HepG2 (cell line): Measurements from ENCODE around the gene CNTD1. TPM values are rescaled to one million over a fixed set of nuclear protein-coding genes. Genes with fewer than 3 reads are reported as not detected.

Experiments
- CEBPG ChIP-seq: IDR thresholded peaks from 2 replicates; pipeline ENCODE4 v1.6.1; 2016
- MATR3 ChIP-seq: sonication (generic); formaldehyde crosslinking; IDR thresholded peaks from 2 replicates; pipeline ENCODE4 v1.4.0; 2020; ENCODE audit warnings: missing genetic modification reagents
- PITX1 ChIP-seq: sonication (generic); formaldehyde crosslinking; IDR thresholded peaks from 2 replicates; pipeline ENCODE4 v1.5.1; 2020; ENCODE audit warnings: mild to moderate bottlenecking, missing genetic modification reagents
- ZFP36L2 ChIP-seq: sonication (generic); formaldehyde crosslinking; IDR thresholded peaks from 2 replicates; pipeline ENCODE4 v1.4.0; 2020; ENCODE audit warnings: missing genetic modification reagents
- ZFP82 ChIP-seq: sonication (generic); formaldehyde crosslinking; IDR thresholded peaks from 2 replicates; pipeline ENCODE4 v1.5.1; 2020; ENCODE audit warnings: mild to moderate bottlenecking, missing genetic modification reagents, borderline replicate concordance
- ZNF543 ChIP-seq: sonication (generic); formaldehyde crosslinking; IDR thresholded peaks from 2 replicates; pipeline ENCODE4 v1.4.0; 2020; ENCODE audit warnings: mild to moderate bottlenecking, missing genetic modification reagents
- ZNF629 ChIP-seq: sonication (generic); formaldehyde crosslinking; conservative IDR thresholded peaks from 2 replicates; pipeline ENCODE4 v1.5.0; 2020; ENCODE audit warnings: missing genetic modification reagents
- ZNF746 ChIP-seq: sonication (generic); formaldehyde crosslinking; IDR thresholded peaks from 2 replicates; pipeline ENCODE4 v1.8.0; 2022; ENCODE audit warnings: mild to moderate bottlenecking, missing genetic modification reagents
- polyA plus RNA-seq, 8 experiments: library from polyadenylated mRNA; depleted of rRNA in 3 of 8; stranded (reverse) in 7 of 8; unstranded in 1 of 8; fragments of >200 nt; fragmentation: Illumina TruSeq in 4 of 8; extraction: Trizol in 4 of 8; gene quantifications; 2 replicates each; pipeline versions ENCODE4 v1.2.1 to v1.2.3, GENCODE V29; 2011 to 2016; ENCODE audit warnings: low read depth in 4 of 8, missing spikeins in 1 of 8, mixed read lengths in 1 of 8; ENCODE audit not compliant: insufficient read depth in 1 of 8
- total RNA-seq, 5 experiments: library from RNA; depleted of rRNA; stranded (reverse); fragments of >200 nt; fragmentation: Illumina TruSeq; extraction: Trizol; gene quantifications; 2 replicates each; pipeline ENCODE4 v1.2.3, GENCODE V29; 2016; ENCODE audit warnings: low read depth in 1 of 5
- TF ChIP-seq, protein P1 (sequence below): sonication (generic); formaldehyde crosslinking; IDR thresholded peaks from 2 replicates; pipeline ENCODE4 v1.8.0; 2022; ENCODE audit warnings: low read depth, missing genetic modification reagents
- TF ChIP-seq, protein P2 (sequence below): sonication (generic); formaldehyde crosslinking; IDR thresholded peaks from 2 replicates; pipeline ENCODE4 v1.4.0; 2020; ENCODE audit warnings: missing genetic modification reagents, borderline replicate concordance
- TF ChIP-seq, protein P3 (sequence below): sonication (generic); formaldehyde crosslinking; IDR thresholded peaks from 2 replicates; pipeline ENCODE4 v1.8.0; 2022; ENCODE audit warnings: mild to moderate bottlenecking, missing genetic modification reagents
- TF ChIP-seq, protein P4 (sequence below): sonication (generic); formaldehyde crosslinking; IDR thresholded peaks from 2 replicates; pipeline ENCODE4 v1.4.0; 2020; ENCODE audit warnings: missing genetic modification reagents, borderline replicate concordance
- TF ChIP-seq, protein P5 (sequence below): sonication (generic); formaldehyde crosslinking; IDR thresholded peaks from 2 replicates; pipeline ENCODE4 v1.4.0; 2020; ENCODE audit warnings: missing genetic modification reagents

The CNTD1 gene
- total and polyA plus RNA-seq, 2 of the 13 experiments (the other 11 are each of a cell fraction or from before 2014, with no cell fraction given): 0.11 to 0.15 TPM

DNA sequence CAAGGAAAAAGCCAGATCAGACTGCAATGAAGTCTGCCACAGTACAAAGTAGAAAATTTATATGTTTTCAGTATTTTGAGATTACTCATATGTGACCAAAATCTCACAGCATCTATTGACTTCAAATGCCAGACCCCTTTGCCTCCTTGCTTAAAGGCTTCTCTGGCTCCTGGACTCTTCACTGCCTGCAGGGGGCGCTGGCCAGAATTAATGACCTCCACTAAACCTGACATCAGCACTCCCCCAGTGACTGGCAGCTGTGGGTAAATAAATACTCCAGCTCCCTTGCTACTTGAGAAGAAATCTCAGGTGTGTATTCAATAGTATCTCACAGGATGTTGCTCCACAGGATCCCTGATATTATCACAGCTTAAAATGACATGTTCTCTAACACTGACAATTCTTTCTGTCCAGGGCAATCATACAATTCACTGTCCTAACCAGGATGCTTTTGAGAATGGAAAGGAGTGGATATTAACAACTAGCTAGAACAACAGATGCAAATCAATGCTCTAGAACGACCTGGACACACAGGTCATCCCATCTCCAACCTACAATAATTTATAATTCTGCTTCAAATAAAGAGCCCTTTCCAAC is 21.4 kb downstream of the CNTD1 start (continued):
- TF ChIP-seq, protein P1, sequence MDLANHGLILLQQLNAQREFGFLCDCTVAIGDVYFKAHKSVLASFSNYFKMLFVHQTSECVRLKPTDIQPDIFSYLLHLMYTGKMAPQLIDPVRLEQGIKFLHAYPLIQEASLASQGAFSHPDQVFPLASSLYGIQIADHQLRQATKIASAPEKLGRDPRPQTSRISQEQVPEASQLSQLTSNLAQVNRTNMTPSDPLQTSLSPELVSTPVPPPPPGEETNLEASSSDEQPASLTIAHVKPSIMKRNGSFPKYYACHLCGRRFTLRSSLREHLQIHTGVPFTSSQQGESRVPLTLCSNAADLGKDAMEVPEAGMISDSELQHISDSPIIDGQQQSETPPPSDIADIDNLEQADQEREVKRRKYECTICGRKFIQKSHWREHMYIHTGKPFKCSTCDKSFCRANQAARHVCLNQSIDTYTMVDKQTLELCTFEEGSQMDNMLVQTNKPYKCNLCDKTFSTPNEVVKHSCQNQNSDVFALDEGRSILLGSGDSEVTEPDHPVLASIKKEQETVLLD (CRISPR knock-in tag): no peak
- TF ChIP-seq CEBPG (CRISPR knock-in tag): no peak
- TF ChIP-seq, protein P2, sequence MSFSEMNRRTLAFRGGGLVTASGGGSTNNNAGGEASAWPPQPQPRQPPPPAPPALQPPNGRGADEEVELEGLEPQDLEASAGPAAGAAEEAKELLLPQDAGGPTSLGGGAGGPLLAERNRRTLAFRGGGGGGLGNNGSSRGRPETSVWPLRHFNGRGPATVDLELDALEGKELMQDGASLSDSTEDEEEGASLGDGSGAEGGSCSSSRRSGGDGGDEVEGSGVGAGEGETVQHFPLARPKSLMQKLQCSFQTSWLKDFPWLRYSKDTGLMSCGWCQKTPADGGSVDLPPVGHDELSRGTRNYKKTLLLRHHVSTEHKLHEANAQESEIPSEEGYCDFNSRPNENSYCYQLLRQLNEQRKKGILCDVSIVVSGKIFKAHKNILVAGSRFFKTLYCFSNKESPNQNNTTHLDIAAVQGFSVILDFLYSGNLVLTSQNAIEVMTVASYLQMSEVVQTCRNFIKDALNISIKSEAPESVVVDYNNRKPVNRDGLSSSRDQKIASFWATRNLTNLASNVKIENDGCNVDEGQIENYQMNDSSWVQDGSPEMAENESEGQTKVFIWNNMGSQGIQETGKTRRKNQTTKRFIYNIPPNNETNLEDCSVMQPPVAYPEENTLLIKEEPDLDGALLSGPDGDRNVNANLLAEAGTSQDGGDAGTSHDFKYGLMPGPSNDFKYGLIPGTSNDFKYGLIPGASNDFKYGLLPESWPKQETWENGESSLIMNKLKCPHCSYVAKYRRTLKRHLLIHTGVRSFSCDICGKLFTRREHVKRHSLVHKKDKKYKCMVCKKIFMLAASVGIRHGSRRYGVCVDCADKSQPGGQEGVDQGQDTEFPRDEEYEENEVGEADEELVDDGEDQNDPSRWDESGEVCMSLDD (CRISPR knock-in tag): no peak
- TF ChIP-seq, protein P3, sequence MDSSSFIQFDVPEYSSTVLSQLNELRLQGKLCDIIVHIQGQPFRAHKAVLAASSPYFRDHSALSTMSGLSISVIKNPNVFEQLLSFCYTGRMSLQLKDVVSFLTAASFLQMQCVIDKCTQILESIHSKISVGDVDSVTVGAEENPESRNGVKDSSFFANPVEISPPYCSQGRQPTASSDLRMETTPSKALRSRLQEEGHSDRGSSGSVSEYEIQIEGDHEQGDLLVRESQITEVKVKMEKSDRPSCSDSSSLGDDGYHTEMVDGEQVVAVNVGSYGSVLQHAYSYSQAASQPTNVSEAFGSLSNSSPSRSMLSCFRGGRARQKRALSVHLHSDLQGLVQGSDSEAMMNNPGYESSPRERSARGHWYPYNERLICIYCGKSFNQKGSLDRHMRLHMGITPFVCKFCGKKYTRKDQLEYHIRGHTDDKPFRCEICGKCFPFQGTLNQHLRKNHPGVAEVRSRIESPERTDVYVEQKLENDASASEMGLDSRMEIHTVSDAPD: no peak
- TF ChIP-seq, protein P4, sequence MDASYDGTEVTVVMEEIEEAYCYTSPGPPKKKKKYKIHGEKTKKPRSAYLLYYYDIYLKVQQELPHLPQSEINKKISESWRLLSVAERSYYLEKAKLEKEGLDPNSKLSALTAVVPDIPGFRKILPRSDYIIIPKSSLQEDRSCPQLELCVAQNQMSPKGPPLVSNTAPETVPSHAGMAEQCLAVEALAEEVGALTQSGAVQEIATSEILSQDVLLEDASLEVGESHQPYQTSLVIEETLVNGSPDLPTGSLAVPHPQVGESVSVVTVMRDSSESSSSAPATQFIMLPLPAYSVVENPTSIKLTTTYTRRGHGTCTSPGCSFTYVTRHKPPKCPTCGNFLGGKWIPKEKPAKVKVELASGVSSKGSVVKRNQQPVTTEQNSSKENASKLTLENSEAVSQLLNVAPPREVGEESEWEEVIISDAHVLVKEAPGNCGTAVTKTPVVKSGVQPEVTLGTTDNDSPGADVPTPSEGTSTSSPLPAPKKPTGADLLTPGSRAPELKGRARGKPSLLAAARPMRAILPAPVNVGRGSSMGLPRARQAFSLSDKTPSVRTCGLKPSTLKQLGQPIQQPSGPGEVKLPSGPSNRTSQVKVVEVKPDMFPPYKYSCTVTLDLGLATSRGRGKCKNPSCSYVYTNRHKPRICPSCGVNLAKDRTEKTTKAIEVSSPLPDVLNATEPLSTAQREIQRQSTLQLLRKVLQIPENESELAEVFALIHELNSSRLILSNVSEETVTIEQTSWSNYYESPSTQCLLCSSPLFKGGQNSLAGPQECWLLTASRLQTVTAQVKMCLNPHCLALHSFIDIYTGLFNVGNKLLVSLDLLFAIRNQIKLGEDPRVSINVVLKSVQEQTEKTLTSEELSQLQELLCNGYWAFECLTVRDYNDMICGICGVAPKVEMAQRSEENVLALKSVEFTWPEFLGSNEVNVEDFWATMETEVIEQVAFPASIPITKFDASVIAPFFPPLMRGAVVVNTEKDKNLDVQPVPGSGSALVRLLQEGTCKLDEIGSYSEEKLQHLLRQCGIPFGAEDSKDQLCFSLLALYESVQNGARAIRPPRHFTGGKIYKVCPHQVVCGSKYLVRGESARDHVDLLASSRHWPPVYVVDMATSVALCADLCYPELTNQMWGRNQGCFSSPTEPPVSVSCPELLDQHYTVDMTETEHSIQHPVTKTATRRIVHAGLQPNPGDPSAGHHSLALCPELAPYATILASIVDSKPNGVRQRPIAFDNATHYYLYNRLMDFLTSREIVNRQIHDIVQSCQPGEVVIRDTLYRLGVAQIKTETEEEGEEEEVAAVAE (CRISPR knock-in tag): no peak
- no peak for TF ChIP-seq ZNF629 (CRISPR knock-in tag)
- TF ChIP-seq ZFP36L2: no peak
- TF ChIP-seq PITX1 (CRISPR knock-in tag): no peak
- TF ChIP-seq MATR3 (CRISPR knock-in tag): no peak
- TF ChIP-seq ZNF543: no peak
- no peak for TF ChIP-seq ZFP82
- TF ChIP-seq ZNF746 (CRISPR knock-in tag): no peak
- TF ChIP-seq, protein P5, sequence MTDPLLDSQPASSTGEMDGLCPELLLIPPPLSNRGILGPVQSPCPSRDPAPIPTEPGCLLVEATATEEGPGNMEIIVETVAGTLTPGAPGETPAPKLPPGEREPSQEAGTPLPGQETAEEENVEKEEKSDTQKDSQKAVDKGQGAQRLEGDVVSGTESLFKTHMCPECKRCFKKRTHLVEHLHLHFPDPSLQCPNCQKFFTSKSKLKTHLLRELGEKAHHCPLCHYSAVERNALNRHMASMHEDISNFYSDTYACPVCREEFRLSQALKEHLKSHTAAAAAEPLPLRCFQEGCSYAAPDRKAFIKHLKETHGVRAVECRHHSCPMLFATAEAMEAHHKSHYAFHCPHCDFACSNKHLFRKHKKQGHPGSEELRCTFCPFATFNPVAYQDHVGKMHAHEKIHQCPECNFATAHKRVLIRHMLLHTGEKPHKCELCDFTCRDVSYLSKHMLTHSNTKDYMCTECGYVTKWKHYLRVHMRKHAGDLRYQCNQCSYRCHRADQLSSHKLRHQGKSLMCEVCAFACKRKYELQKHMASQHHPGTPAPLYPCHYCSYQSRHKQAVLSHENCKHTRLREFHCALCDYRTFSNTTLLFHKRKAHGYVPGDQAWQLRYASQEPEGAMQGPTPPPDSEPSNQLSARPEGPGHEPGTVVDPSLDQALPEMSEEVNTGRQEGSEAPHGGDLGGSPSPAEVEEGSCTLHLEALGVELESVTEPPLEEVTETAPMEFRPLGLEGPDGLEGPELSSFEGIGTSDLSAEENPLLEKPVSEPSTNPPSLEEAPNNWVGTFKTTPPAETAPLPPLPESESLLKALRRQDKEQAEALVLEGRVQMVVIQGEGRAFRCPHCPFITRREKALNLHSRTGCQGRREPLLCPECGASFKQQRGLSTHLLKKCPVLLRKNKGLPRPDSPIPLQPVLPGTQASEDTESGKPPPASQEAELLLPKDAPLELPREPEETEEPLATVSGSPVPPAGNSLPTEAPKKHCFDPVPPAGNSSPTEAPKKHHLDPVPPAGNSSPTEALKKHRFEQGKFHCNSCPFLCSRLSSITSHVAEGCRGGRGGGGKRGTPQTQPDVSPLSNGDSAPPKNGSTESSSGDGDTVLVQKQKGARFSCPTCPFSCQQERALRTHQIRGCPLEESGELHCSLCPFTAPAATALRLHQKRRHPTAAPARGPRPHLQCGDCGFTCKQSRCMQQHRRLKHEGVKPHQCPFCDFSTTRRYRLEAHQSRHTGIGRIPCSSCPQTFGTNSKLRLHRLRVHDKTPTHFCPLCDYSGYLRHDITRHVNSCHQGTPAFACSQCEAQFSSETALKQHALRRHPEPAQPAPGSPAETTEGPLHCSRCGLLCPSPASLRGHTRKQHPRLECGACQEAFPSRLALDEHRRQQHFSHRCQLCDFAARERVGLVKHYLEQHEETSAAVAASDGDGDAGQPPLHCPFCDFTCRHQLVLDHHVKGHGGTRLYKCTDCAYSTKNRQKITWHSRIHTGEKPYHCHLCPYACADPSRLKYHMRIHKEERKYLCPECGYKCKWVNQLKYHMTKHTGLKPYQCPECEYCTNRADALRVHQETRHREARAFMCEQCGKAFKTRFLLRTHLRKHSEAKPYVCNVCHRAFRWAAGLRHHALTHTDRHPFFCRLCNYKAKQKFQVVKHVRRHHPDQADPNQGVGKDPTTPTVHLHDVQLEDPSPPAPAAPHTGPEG: 0 out of 2 replicates have a peak, but pooled peaks have one; percentile 32
